H1 (cell line): ENCODE measurements around the gene MPV17L. TPM values are rescaled to one million over a fixed set of nuclear protein-coding genes. Genes with fewer than 3 reads are reported as not detected.

Experiments
- CTCF ChIA-PET: fragments of 300-600 bp; sonication (Branson Sonifier 250); formaldehyde crosslinking; loops from one replicate; lab custom pipeline; 2021; ENCODE audit not compliant: partially characterized antibody; lab: Charles Lee
- POLR2A ChIA-PET: fragments of 300-600 bp; sonication (Branson Sonifier 250); formaldehyde crosslinking; loops from one replicate; lab custom pipeline; 2021; ENCODE audit warnings: inconsistent platforms; ENCODE audit not compliant: partially characterized antibody; lab: Charles Lee
- DNase-seq, 2 experiments: peaks; one replicate each; pipeline versions ENCODE4 v3.0.0 to v3.0.0-alpha.2; 2010 to 2022; ENCODE audit warnings: low spot score in 2 of 2, low read depth in 1 of 2, mixed read lengths in 1 of 2
- FAIRE-seq: peaks from 2 replicates; lab custom pipeline; 2011; peaks lifted over from hg19 to GRCh38; lab: Jason Lieb, UNC
- H2AFZ ChIP-seq: 2 replicates; pipeline ENCODE4 v1.8.1; 2012; ENCODE audit warnings: low read length, inconsistent platforms
- H2AK5ac ChIP-seq: 2 replicates; pipeline ENCODE4 v1.6.1; 2013; ENCODE audit warnings: low read depth, low read length
- H2BK120ac ChIP-seq: replicated peaks from 2 replicates; pipeline ENCODE3; 2013; ENCODE audit warnings: low read depth, low read length, inconsistent platforms
- H2BK12ac ChIP-seq: 2 replicates; pipeline ENCODE4 v1.6.1; 2013; ENCODE audit warnings: low read depth, low read length
- H2BK15ac ChIP-seq: 2 replicates; pipeline ENCODE4 v1.6.1; 2013; ENCODE audit warnings: low read length
- H2BK20ac ChIP-seq: 2 replicates; pipeline ENCODE4 v1.6.1; 2013; ENCODE audit warnings: low read length
- H2BK5ac ChIP-seq: 2 replicates; pipeline ENCODE4 v1.6.1; 2013; ENCODE audit warnings: low read depth, low read length
- H3K14ac ChIP-seq: 2 replicates; pipeline ENCODE4 v1.6.1; 2013; ENCODE audit warnings: inconsistent platforms; ENCODE audit not compliant: insufficient read length
- H3K18ac ChIP-seq: 2 replicates; pipeline ENCODE4 v1.6.1; 2013; ENCODE audit warnings: low read length; ENCODE audit errors: extremely low read depth
- H3K23ac ChIP-seq: 2 replicates; pipeline ENCODE4 v1.6.1; 2013; ENCODE audit warnings: inconsistent platforms; ENCODE audit not compliant: insufficient read length
- H3K23me2 ChIP-seq: 2 replicates; pipeline ENCODE4 v1.6.1; 2013; ENCODE audit warnings: low read depth, low read length
- H3K27ac ChIP-seq: 2 replicates; pipeline ENCODE4 v1.6.1; 2011; ENCODE audit warnings: low read depth, low read length, inconsistent platforms
- H3K27me3 ChIP-seq, 4 experiments: replicated peaks in 1 of 4; 1 replicate in 1 of 4; 2 replicates in 3 of 4; pipeline versions ENCODE4 v1.6.1 to v1.8.1; 2011 to 2013; ENCODE audit warnings: low read length in 3 of 4, mild to moderate bottlenecking in 3 of 4, inconsistent platforms in 2 of 4, mixed read lengths in 2 of 4, moderate library complexity in 1 of 4; ENCODE audit not compliant: control insufficient read depth in 3 of 4, insufficient read depth in 3 of 4; ENCODE audit errors: extremely low read depth in 1 of 4
- H3K36me3 ChIP-seq, 4 experiments: 2 replicates each; pipeline versions ENCODE4 v1.6.1 to v1.8.1; 2011 to 2013; ENCODE audit warnings: mild to moderate bottlenecking in 4 of 4, low read length in 3 of 4, moderate library complexity in 2 of 4, control low read depth in 1 of 4, inconsistent platforms in 1 of 4; ENCODE audit not compliant: insufficient read depth in 4 of 4, control insufficient read depth in 2 of 4
- H3K4ac ChIP-seq: replicated peaks from 2 replicates; pipeline ENCODE3; 2013; ENCODE audit warnings: low read length, low read depth, mixed read lengths, inconsistent platforms; ENCODE audit not compliant: insufficient read length
- H3K4me1 ChIP-seq, 4 experiments: replicated peaks in 1 of 4; 1 replicate in 1 of 4; 2 replicates in 3 of 4; pipeline versions ENCODE4 v1.6.1 to v1.8.1; 2011 to 2013; ENCODE audit warnings: low read length in 3 of 4, inconsistent platforms in 2 of 4, mixed read lengths in 1 of 4; ENCODE audit not compliant: insufficient read depth in 4 of 4, control insufficient read depth in 3 of 4
- H3K4me2 ChIP-seq, 2 experiments: 2 replicates each; pipeline versions ENCODE4 v1.6.1 to v1.8.1; 2011 to 2013; ENCODE audit warnings: low read depth in 2 of 2, low read length in 2 of 2, control low read depth in 1 of 2, inconsistent platforms in 1 of 2, mild to moderate bottlenecking in 1 of 2; ENCODE audit not compliant: insufficient read depth in 1 of 2
- H3K4me3 ChIP-seq, 4 experiments: fragments of 200-600, 300-600 bp in 1 of 4; sonication (generic), shearing (Covaris generic), sonication (Bioruptor Twin) in 1 of 4; 2 replicates each; pipeline versions ENCODE4 v1.5.1 to v1.8.1; 2011 to 2016; ENCODE audit warnings: low read length in 4 of 4, low read depth in 3 of 4, control low read depth in 2 of 4, inconsistent platforms in 2 of 4, mild to moderate bottlenecking in 2 of 4, mixed read lengths in 1 of 4, moderate library complexity in 1 of 4; ENCODE audit not compliant: insufficient read depth in 2 of 4; ENCODE audit errors: extremely low read depth in 1 of 4
- H3K56ac ChIP-seq: replicated peaks from 2 replicates; pipeline ENCODE3; 2013; ENCODE audit warnings: low read depth, mild to moderate bottlenecking, mixed read lengths, low read length, inconsistent platforms; ENCODE audit not compliant: insufficient read length
- H3K79me1 ChIP-seq: 2 replicates; pipeline ENCODE4 v1.6.1; 2013; ENCODE audit warnings: low read depth, low read length, control low read depth
- H3K79me2 ChIP-seq, 2 experiments: 2 replicates each; pipeline versions ENCODE4 v1.6.1 to v1.8.1; 2012 to 2013; ENCODE audit warnings: low read length in 2 of 2, mild to moderate bottlenecking in 2 of 2, inconsistent platforms in 1 of 2; ENCODE audit not compliant: insufficient read depth in 2 of 2, control insufficient read depth in 1 of 2
- H3K9ac ChIP-seq, 4 experiments: replicated peaks in 1 of 4; 1 replicate in 1 of 4; 2 replicates in 3 of 4; pipeline versions ENCODE4 v1.6.1 to v1.8.1; 2011 to 2013; ENCODE audit warnings: low read depth in 3 of 4, low read length in 3 of 4, control low read depth in 2 of 4, mild to moderate bottlenecking in 2 of 4, moderate library complexity in 2 of 4, inconsistent platforms in 1 of 4; ENCODE audit errors: extremely low read depth in 1 of 4
- H3K9me3 ChIP-seq, 2 experiments: 2 replicates each; pipeline versions ENCODE4 v1.6.1 to v1.8.1; 2012 to 2013; ENCODE audit warnings: mild to moderate bottlenecking in 2 of 2, moderate library complexity in 2 of 2, control low read depth in 1 of 2, inconsistent platforms in 1 of 2, low read depth in 1 of 2, low read length in 1 of 2, mixed read lengths in 1 of 2; ENCODE audit not compliant: insufficient read depth in 2 of 2
- H4K20me1 ChIP-seq, 2 experiments: replicated peaks in 1 of 2; 2 replicates each; pipeline versions ENCODE3 to v1.8.1; 2011 to 2013; ENCODE audit warnings: inconsistent platforms in 2 of 2, low read length in 2 of 2, mild to moderate bottlenecking in 1 of 2; ENCODE audit not compliant: insufficient read depth in 2 of 2, control insufficient read depth in 1 of 2
- H4K5ac ChIP-seq: 2 replicates; pipeline ENCODE4 v1.6.1; 2013; ENCODE audit warnings: low read length, low read depth, mixed read lengths, inconsistent platforms; ENCODE audit not compliant: insufficient read length
- H4K8ac ChIP-seq: 2 replicates; pipeline ENCODE4 v1.8.0; 2013; ENCODE audit warnings: mild to moderate bottlenecking, moderate library complexity, low read length, inconsistent platforms; ENCODE audit not compliant: insufficient read depth; ENCODE audit errors: extremely low read depth
- H4K91ac ChIP-seq: replicated peaks from 2 replicates; pipeline ENCODE3; 2013; ENCODE audit warnings: low read length, mixed read lengths, inconsistent platforms; ENCODE audit not compliant: insufficient read length
- ATF3 ChIP-seq: IDR thresholded peaks from 2 replicates; pipeline ENCODE4 v1.6.1; 2011; ENCODE audit warnings: low read depth, mild to moderate bottlenecking, low read length; ENCODE audit not compliant: insufficient read depth
- CTBP2 ChIP-seq: IDR thresholded peaks from 2 replicates; pipeline ENCODE4 v1.7.0; 2011; ENCODE audit warnings: borderline replicate concordance, mild to moderate bottlenecking, moderate library complexity, mixed read lengths, low read length; ENCODE audit not compliant: insufficient read depth, insufficient read length
- EGR1 ChIP-seq: IDR thresholded peaks from 2 replicates; pipeline ENCODE4 v1.6.1; 2011; ENCODE audit warnings: low read depth, low read length, borderline replicate concordance
- GTF2F1 ChIP-seq: IDR thresholded peaks from 2 replicates; pipeline ENCODE4 v1.6.1; 2012; ENCODE audit warnings: low read depth, low read length, improper control_type of control experiment, borderline replicate concordance
- HDAC2 ChIP-seq, 2 experiments: fragments of 300-600 bp in 1 of 2; sonication (generic) in 1 of 2; IDR thresholded peaks; 2 replicates each; pipeline ENCODE4 v1.6.1; 2011 to 2012; ENCODE audit warnings: low read depth in 2 of 2, low read length in 2 of 2, mild to moderate bottlenecking in 2 of 2, moderate library complexity in 2 of 2, borderline replicate concordance in 1 of 2, inconsistent platforms in 1 of 2
- JUN ChIP-seq: IDR thresholded peaks from 2 replicates; pipeline ENCODE4 v1.6.1; 2011; ENCODE audit warnings: low read depth, mild to moderate bottlenecking, improper control_type of control experiment, low read length
- JUND ChIP-seq: IDR thresholded peaks from 2 replicates; pipeline ENCODE4 v1.6.1; 2011; ENCODE audit warnings: mild to moderate bottlenecking, improper control_type of control experiment, low read length
- KDM1A ChIP-seq: fragments of 200-600, 300-600 bp; sonication (generic); IDR thresholded peaks from 2 replicates; pipeline ENCODE4 v1.7.1; 2016; ENCODE audit warnings: mild to moderate bottlenecking, low read length, borderline replicate concordance
- NANOG ChIP-seq: IDR thresholded peaks from 2 replicates; pipeline ENCODE4 v1.6.1; 2011; ENCODE audit warnings: low read length, low read depth, mild to moderate bottlenecking, inconsistent platforms; ENCODE audit not compliant: insufficient read depth, poor library complexity, severe bottlenecking
- NRF1 ChIP-seq: IDR thresholded peaks from 2 replicates; pipeline ENCODE4 v1.6.1; 2011; ENCODE audit warnings: mild to moderate bottlenecking, low read depth, low read length, improper control_type of control experiment
- SIX5 ChIP-seq: IDR thresholded peaks from 2 replicates; pipeline ENCODE4 v1.6.1; 2011; ENCODE audit warnings: mild to moderate bottlenecking, low read depth, low read length
- SP1 ChIP-seq: IDR thresholded peaks from 2 replicates; pipeline ENCODE4 v1.6.1; 2011; ENCODE audit warnings: low read depth, low read length
- SP4 ChIP-seq: IDR thresholded peaks from 2 replicates; pipeline ENCODE4 v1.6.1; 2012; ENCODE audit warnings: low read length, inconsistent platforms
- TAF1 ChIP-seq: IDR thresholded peaks from 2 replicates; pipeline ENCODE4 v1.6.1; 2011; ENCODE audit warnings: mild to moderate bottlenecking, low read depth, low read length
- WGBS, 2 experiments: shearing (Covaris generic) in 1 of 2; methylation state at CpG; one replicate each; pipeline versions ENCODE4 v1.1.6 to v1.1.7; 2013 to 2015; ENCODE audit warnings: low lambda C conversion rate in 2 of 2, mixed read lengths in 2 of 2, inconsistent platforms in 1 of 2, low coverage in 1 of 2, missing lambda C conversion rate in 1 of 2; ENCODE audit not compliant: insufficient replicate concordance in 2 of 2, insufficient coverage in 1 of 2, insufficient read length in 1 of 2; ENCODE audit errors: extremely low coverage in 1 of 2, missing lambda C conversion rate in 1 of 2; 5-methylcytosine and 5-hydroxymethylcytosine counted together
- polyA plus RNA-seq, 7 experiments: library from polyadenylated mRNA; depleted of rRNA in 3 of 7; stranded (reverse) in 5 of 7; unstranded in 2 of 7; fragments of >200 nt in 5 of 7; fragments of 200-250 nt in 2 of 7; gene quantifications; 1 replicate in 5 of 7; 2 replicates in 1 of 7; 4 replicates in 1 of 7; pipeline versions ENCODE4 v1.2.1 to v1.2.3, GENCODE V29; 2011 to 2013; ENCODE audit warnings: missing spikeins in 2 of 7, mixed read lengths in 2 of 7
- total RNA-seq: library from RNA; stranded (reverse); fragmentation: NEBNext Ultra II Directional; extraction: Animal tissue kit (Norgen Biotek cat#: 25700); gene quantifications from 2 replicates; pipeline ENCODE4 v1.2.1, GENCODE V29; 2021

The MPV17L gene
- total and polyA plus RNA-seq, 2 of the 8 experiments (the other 6 are each of a cell fraction or from before 2014, with no cell fraction given), result 6.7 to 8.2 TPM

- Histone ChIP-seq H2BK12ac (no peak overlapping the region), H4K5ac (no peak overlapping the region), H3K4me3 (no peak overlapping the region), H3K36me3 (no peaks in the 10 kb centered on the region), H2BK5ac (no peak overlapping the region), H4K91ac (no peak overlapping the region), H3K79me1 (no peaks in the 10 kb centered on the region), H3K27ac (no peak overlapping the region), H3K23ac (no peak overlapping the region), H3K23me2 (no peaks in the 10 kb centered on the region), H3K79me2 (peaks cover 0 to 6% of the 10 kb centered on the region in 2 experiments; a peak in 1 of 4 replicates), H2BK15ac (no peak overlapping the region), H3K4ac (no peak overlapping the region), H3K4me2 (no peak overlapping the region), H2AK5ac (no peak overlapping the region), H2BK20ac (no peak overlapping the region), H3K56ac (no peak overlapping the region), H3K9me3 (no peaks in the 10 kb centered on the region), H2BK120ac (no peak overlapping the region), H4K8ac (no peak overlapping the region), H3K9ac (no peak overlapping the region), H3K27me3 (no peaks in the 10 kb centered on the region), H3K18ac (no peak overlapping the region), H3K14ac (no peak overlapping the region), H4K20me1 (peaks cover 0 to 1% of the 10 kb centered on the region in 2 experiments), H2AFZ (no peak overlapping the region), H3K4me1 (no peaks in the 10 kb centered on the region)
- WGBS, 2 experiments, result 92% methylated on average over 3 of the region's 3 CpGs; no CpG with 5 or more reads in 1 of the 2 experiments
- ChIA-PET POLR2A (interaction anchor here (0.6 kb wide), 1 partner anchor 553 kb away, joined by 4 read pairs; no protein-coding TSS in a partner anchor), CTCF (no interaction called here)
- DNase-seq, result no peak
- no peak for FAIRE-seq
- TF ChIP-seq CTBP2 (no peak), NANOG (no peak), TAF1 (no peak), HDAC2 (IDR thresholded peaks at IDR 0.05; ENCODE audit: borderline replicate concordance in 1 of 2, low read depth in 2 of 2, low read length in 2 of 2) (peak in 1 of 2 experiments; percentile 30; a peak in 1 of 4 replicates), SP4 (no peak), GTF2F1 (no peak), SIX5 (no peak), JUN (no peak), SP1 (no peak), ATF3 (no peak), JUND (no peak), KDM1A (peak; percentile 78), EGR1 (no peak), NRF1 (no peak)
These were observed 48.7 kb downstream of the MPV17L start for GRCh38 chr16:15444264-15444663.
